Thyroid gland (tissue), 4 donors: Measurements from ENCODE around the gene MRPS26.

Experiments used
- POLR2A ChIP-seq, 2 donors: fragments of 450-650 bp; IDR thresholded peaks; one replicate each; pipeline ENCODE4 v1.6.1; 2017; ENCODE audit warnings: antibody characterized with exemption in 2 of 2, mild to moderate bottlenecking in 2 of 2, moderate library complexity in 1 of 2
- TF ChIP-seq, protein P1 (sequence below), 6 experiments: fragments of 200-600 bp in 3 of 6; fragments of 450-650 bp in 3 of 6; sonication (generic) in 3 of 6; IDR thresholded peaks; one replicate each; pipeline ENCODE4 v1.5.1; 2016 to 2019; ENCODE audit warnings: antibody characterized with exemption in 6 of 6, mild to moderate bottlenecking in 2 of 6, inconsistent platforms in 1 of 6, moderate library complexity in 1 of 6

DNA sequence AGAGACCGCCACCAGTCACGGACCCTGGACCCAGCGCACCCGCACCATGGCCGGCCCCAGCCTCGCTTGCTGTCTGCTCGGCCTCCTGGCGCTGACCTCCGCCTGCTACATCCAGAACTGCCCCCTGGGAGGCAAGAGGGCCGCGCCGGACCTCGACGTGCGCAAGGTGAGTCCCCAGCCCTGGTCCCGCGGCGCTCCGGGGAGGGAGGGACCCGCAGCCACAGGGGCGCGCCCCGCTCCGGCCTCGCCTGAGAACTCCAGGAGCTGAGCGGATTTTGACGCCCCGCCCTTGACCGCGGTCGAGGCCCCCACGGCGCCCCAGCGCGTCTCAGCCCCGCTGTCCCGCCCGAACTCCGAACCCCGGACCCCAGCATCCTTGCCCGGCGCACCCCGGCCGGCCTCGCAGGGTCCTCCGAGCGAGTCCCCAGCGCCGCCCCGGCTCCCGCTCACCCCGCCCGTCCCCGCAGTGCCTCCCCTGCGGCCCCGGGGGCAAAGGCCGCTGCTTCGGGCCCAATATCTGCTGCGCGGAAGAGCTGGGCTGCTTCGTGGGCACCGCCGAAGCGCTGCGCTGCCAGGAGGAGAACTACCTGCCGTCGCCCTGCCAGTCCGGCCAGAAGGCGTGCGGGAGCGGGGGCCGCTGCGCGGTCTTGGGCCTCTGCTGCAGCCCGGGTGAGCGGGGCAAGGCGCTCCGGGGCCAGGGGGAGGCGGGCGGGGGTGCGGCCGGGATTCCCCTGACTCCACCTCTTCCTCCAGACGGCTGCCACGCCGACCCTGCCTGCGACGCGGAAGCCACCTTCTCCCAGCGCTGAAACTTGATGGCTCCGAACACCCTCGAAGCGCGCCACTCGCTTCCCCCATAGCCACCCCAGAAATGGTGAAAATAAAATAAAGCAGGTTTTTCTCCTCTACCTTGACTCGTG is 26.0 kb downstream of the MRPS26 start, which contains the start of gene OXT:
- TF ChIP-seq, protein P1, sequence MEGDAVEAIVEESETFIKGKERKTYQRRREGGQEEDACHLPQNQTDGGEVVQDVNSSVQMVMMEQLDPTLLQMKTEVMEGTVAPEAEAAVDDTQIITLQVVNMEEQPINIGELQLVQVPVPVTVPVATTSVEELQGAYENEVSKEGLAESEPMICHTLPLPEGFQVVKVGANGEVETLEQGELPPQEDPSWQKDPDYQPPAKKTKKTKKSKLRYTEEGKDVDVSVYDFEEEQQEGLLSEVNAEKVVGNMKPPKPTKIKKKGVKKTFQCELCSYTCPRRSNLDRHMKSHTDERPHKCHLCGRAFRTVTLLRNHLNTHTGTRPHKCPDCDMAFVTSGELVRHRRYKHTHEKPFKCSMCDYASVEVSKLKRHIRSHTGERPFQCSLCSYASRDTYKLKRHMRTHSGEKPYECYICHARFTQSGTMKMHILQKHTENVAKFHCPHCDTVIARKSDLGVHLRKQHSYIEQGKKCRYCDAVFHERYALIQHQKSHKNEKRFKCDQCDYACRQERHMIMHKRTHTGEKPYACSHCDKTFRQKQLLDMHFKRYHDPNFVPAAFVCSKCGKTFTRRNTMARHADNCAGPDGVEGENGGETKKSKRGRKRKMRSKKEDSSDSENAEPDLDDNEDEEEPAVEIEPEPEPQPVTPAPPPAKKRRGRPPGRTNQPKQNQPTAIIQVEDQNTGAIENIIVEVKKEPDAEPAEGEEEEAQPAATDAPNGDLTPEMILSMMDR (IDR thresholded peaks at IDR 0.05): no peak
- no peak for TF ChIP-seq POLR2A (IDR thresholded peaks at IDR 0.05)
